Left lung (tissue), 10 donors: ENCODE measurements around the gene MAP3K4. TPM values are rescaled to one million over a fixed set of nuclear protein-coding genes. Genes with fewer than 3 reads are reported as not detected.
A peak's percentile ranks its signal among the peaks of the same experiment; 100 is the strongest.
"Not testable (repeated sequence)": the region's sequence is repeated elsewhere in the genome, so short reads cannot be mapped to it uniquely, and the experiment has no call there.

Experiments
- ATAC-seq: fragments of 200-7000 bp; cut with Tn5 transposase; one replicate; pipeline ENCODE4 v1.9.1; 2020; ENCODE audit warnings: moderate library complexity
- DNase-seq, 4 donors: peaks; one replicate each; pipeline ENCODE4 v3.0.0-alpha.2; 2013 to 2020
- H3K27ac ChIP-seq, 2 donors: fragments of 200-600 bp; sonication (generic) in 1 of 2; one replicate each; pipeline versions ENCODE4 v1.5.0 to v1.8.0; 2020 to 2021
- H3K27me3 ChIP-seq, 2 donors: fragments of 200-600 bp; sonication (generic) in 1 of 2; one replicate each; pipeline versions ENCODE4 v1.5.0 to v1.8.0; 2020 to 2021
- H3K36me3 ChIP-seq, 2 donors: fragments of 200-600 bp; sonication (generic) in 1 of 2; one replicate each; pipeline versions ENCODE4 v1.5.0 to v1.8.0; 2020 to 2021
- H3K4me1 ChIP-seq, 2 donors: fragments of 200-600 bp; one replicate each; pipeline ENCODE4 v1.8.0; 2021
- H3K4me3 ChIP-seq, 2 donors: fragments of 200-600 bp; sonication (generic) in 1 of 2; one replicate each; pipeline versions ENCODE4 v1.5.0 to v1.8.0; 2020 to 2021; ENCODE audit warnings: mild to moderate bottlenecking in 1 of 2
- H3K9me3 ChIP-seq, 2 donors: fragments of 200-600 bp; sonication (generic) in 1 of 2; one replicate each; pipeline versions ENCODE4 v1.5.0 to v1.8.0; 2020 to 2021
- CTCF ChIP-seq, 2 donors: fragments of 200-600 bp; sonication (generic) in 1 of 2; IDR thresholded peaks; one replicate each; pipeline versions ENCODE4 v1.5.0 to v1.8.0; 2021; ENCODE audit warnings: antibody characterized with exemption in 2 of 2
- intact Hi-C, 2 donors: fragments of 100-400 bp; cut with DNase I; formaldehyde crosslinking; loops; one replicate each; pipeline versions ENCODE4 v1.11.2 to v1.14.2; 2022
- polyA plus RNA-seq, 6 donors: library from polyadenylated mRNA; unstranded; fragments of 120-200 nt; gene quantifications; one replicate each; pipeline ENCODE4 v1.2.1, GENCODE V29; 2013; ENCODE audit not compliant: insufficient read length in 6 of 6
- total RNA-seq, 2 donors: library from RNA; stranded (reverse); fragmentation: NEBNext Ultra II Directional; extraction: Animal tissue kit (Norgen Biotek cat#: 25700); gene quantifications; one replicate each; pipeline ENCODE4 v1.2.1, GENCODE V29; 2021
- donor health status: DM: no; HTN: yes; CAD: no.
- donor health status: DM: no; HTN: no; CAD: no.

The MAP3K4 gene
- total and polyA plus RNA-seq, 8 donors, result 35.6 to 51.8 (median 45.8) TPM

GRCh38 chr6:160978141-160978901 is 13.2 kb upstream of the MAP3K4 start:
- no peak overlapping the region for H3K4me3 ChIP-seq
- no peaks in the 10 kb centered on the region for H3K4me1 ChIP-seq
- no peak overlapping the region for H3K27ac ChIP-seq
- ATAC-seq (peak; percentile 42), DNase-seq (no peak)
- intact Hi-C loops, result no loop called here
- no peaks in the 10 kb centered on the region for H3K27me3 ChIP-seq
- TF ChIP-seq CTCF (IDR thresholded peaks at IDR 0.05), result no peak
- H3K36me3 ChIP-seq, result no peaks in the 10 kb centered on the region
- H3K9me3 ChIP-seq, result peaks cover 0 to 4% of the 10 kb centered on the region in 2 donors

- Histone ChIP-seq H3K9me3 (peaks cover 0 to 10% of the 10 kb centered on the region in 2 donors), H3K4me3 (no peak overlapping the region), H3K4me1 (no peaks in the 10 kb centered on the region), H3K27me3 (no peaks in the 10 kb centered on the region), H3K27ac (no peak overlapping the region), H3K36me3 (no peaks in the 10 kb centered on the region)
- TF ChIP-seq CTCF (IDR thresholded peaks at IDR 0.05), result no peak
- intact Hi-C loops, result no loop called here
- peak in 1 of 4 donors; percentile 51 for DNase-seq
- ATAC-seq, result peak; percentile 66
These were observed 12.4 kb upstream of the MAP3K4 start for GRCh38 chr6:160979061-160979708.

GRCh38 chr6:160983377-160983948 is 8.1 kb upstream of the MAP3K4 start:
- peaks cover 0 to 10% of the 10 kb centered on the region in 2 donors for H3K9me3 ChIP-seq
- ATAC-seq, intact Hi-C loops, H3K4me3 ChIP-seq, H3K36me3 ChIP-seq, H3K27ac ChIP-seq, H3K27me3 ChIP-seq, DNase-seq, H3K4me1 ChIP-seq: not testable (repeated sequence)

- H3K4me1 ChIP-seq, result peaks cover 0 to 5% of the 10 kb centered on the region in 2 donors
- no peak for TF ChIP-seq CTCF (IDR thresholded peaks at IDR 0.05)
- intact Hi-C loops, result no loop called here
- ATAC-seq, result no peak
- H3K27me3 ChIP-seq, result no peaks in the 10 kb centered on the region
- H3K27ac ChIP-seq, result no peak overlapping the region
- H3K4me3 ChIP-seq, result no peak overlapping the region
- no peak for DNase-seq
- H3K9me3 ChIP-seq, result peaks cover 0 to 10% of the 10 kb centered on the region in 2 donors
- H3K36me3 ChIP-seq, result no peaks in the 10 kb centered on the region
These were observed 4.7 kb upstream of the MAP3K4 start for GRCh38 chr6:160986851-160987250.

GRCh38 chr6:160987265-160987664 is 4.3 kb upstream of the MAP3K4 start:
- Histone ChIP-seq H3K27ac (no peak overlapping the region), H3K4me3 (no peak overlapping the region), H3K4me1 (peaks cover 0 to 5% of the 10 kb centered on the region in 2 donors), H3K36me3 (no peaks in the 10 kb centered on the region), H3K27me3 (no peaks in the 10 kb centered on the region), H3K9me3 (peaks cover 0 to 10% of the 10 kb centered on the region in 2 donors)
- DNase-seq, result no peak
- intact Hi-C loops, result no loop called here
- ATAC-seq, result no peak
- TF ChIP-seq CTCF (IDR thresholded peaks at IDR 0.05), result no peak
